HEK293 (cell line): ENCODE measurements around the gene MAPK12.

Experiments used
- REPIN1 ChIP-seq: fragments of 450-650 bp; formaldehyde crosslinking; IDR thresholded peaks from 2 replicates; pipeline ENCODE4 v1.5.1; 2017; ENCODE audit warnings: missing biosample characterization, missing genetic modification characterization, low read depth
- SALL2 ChIP-seq: fragments of 450-650 bp; formaldehyde crosslinking; IDR thresholded peaks from 2 replicates; pipeline ENCODE4 v1.5.0; 2017; ENCODE audit warnings: missing biosample characterization, mild to moderate bottlenecking, missing genetic modification characterization, borderline replicate concordance
- ZNF202 ChIP-seq: fragments of 450-650 bp; formaldehyde crosslinking; IDR thresholded peaks from 2 replicates; pipeline ENCODE4 v1.5.1; 2016; ENCODE audit warnings: missing biosample characterization, missing genetic modification characterization, borderline replicate concordance
- ZNF302 ChIP-seq: fragments of 450-650 bp; formaldehyde crosslinking; IDR thresholded peaks from 2 replicates; pipeline ENCODE4 v1.5.1; 2016; ENCODE audit warnings: missing biosample characterization, missing genetic modification characterization, low read depth
- ZNF335 ChIP-seq: fragments of 450-650 bp; formaldehyde crosslinking; conservative IDR thresholded peaks from 2 replicates; pipeline ENCODE4 v1.5.1; 2016; ENCODE audit warnings: missing biosample characterization, missing genetic modification characterization
- ZNF529 ChIP-seq: fragments of 450-650 bp; formaldehyde crosslinking; IDR thresholded peaks from 2 replicates; pipeline ENCODE4 v1.5.1; 2017; ENCODE audit warnings: missing genetic modification characterization, missing biosample characterization; ENCODE audit not compliant: insufficient replicate concordance
- ZNF585B ChIP-seq: fragments of 450-650 bp; formaldehyde crosslinking; IDR thresholded peaks from 2 replicates; pipeline ENCODE4 v1.5.1; 2016; ENCODE audit warnings: missing biosample characterization, missing genetic modification characterization
- TF ChIP-seq, protein P1 (sequence below): fragments of 450-650 bp; formaldehyde crosslinking; IDR thresholded peaks from 2 replicates; pipeline ENCODE4 v1.5.1; 2016; ENCODE audit warnings: missing biosample characterization, missing genetic modification characterization, borderline replicate concordance
- TF ChIP-seq, protein P2 (sequence below): sonication (generic); formaldehyde crosslinking; IDR thresholded peaks from 2 replicates; pipeline ENCODE4 v1.8.1; 2022; ENCODE audit warnings: mild to moderate bottlenecking, moderate library complexity, missing genetic modification reagents
- TF ChIP-seq, protein P3 (sequence below): fragments of 450-650 bp; formaldehyde crosslinking; conservative IDR thresholded peaks from 2 replicates; pipeline ENCODE4 v1.5.1; 2016; ENCODE audit warnings: low read depth, missing biosample characterization, missing genetic modification characterization
- TF ChIP-seq, protein P4 (sequence below): fragments of 450-650 bp; formaldehyde crosslinking; IDR thresholded peaks from 2 replicates; pipeline ENCODE4 v1.5.1; 2016; ENCODE audit warnings: missing biosample characterization, missing genetic modification characterization

DNA sequence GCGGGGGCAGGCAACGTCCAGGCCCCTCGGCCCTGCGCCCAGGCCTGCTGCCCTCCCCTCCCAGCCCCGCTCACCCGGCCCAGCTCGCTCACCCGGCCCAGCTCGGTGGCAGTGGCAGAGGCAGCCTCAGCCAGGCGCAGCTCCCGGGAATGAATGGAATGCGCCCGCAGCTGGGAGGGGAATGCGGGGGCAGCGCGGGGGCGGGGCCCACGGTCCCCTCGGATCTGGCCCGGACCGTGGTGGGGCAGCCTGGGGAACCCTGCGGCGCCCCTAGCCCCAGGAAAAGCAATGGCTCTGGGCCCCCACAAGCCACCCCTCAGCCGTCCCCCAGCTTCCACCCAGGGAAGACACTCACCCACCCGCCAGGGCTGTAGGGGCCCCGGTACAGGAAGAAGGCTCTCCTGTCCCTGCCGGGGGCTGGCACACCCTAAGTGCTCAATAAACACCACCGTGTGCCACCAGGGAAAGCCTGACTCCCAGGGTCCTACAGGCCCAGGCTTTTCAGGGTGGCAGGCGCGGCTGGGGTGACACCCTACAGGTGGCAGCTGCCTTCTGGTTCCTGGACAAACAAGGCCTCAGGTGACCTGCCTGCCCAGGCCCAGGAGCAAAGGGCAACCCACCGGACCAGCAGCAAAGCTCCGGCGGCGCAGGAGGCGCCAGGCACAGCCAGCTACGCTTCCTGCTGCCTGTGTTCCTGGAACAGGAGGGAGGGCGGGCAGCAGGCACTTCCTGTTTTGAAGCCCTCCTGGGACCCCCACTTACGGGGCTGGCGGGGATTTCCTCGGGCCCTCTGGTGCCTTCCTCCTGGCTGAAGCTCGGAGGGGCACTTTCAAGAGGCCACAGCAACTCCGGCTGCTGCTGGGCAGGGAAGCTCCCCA lies 32.2 kb upstream of the MAPK12 start:
- TF ChIP-seq, protein P1, sequence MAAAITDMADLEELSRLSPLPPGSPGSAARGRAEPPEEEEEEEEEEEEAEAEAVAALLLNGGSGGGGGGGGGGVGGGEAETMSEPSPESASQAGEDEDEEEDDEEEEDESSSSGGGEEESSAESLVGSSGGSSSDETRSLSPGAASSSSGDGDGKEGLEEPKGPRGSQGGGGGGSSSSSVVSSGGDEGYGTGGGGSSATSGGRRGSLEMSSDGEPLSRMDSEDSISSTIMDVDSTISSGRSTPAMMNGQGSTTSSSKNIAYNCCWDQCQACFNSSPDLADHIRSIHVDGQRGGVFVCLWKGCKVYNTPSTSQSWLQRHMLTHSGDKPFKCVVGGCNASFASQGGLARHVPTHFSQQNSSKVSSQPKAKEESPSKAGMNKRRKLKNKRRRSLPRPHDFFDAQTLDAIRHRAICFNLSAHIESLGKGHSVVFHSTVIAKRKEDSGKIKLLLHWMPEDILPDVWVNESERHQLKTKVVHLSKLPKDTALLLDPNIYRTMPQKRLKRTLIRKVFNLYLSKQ (tag by site-specific recombination): no peak
- TF ChIP-seq ZNF585B (tag by site-specific recombination): no peak
- TF ChIP-seq, protein P2, sequence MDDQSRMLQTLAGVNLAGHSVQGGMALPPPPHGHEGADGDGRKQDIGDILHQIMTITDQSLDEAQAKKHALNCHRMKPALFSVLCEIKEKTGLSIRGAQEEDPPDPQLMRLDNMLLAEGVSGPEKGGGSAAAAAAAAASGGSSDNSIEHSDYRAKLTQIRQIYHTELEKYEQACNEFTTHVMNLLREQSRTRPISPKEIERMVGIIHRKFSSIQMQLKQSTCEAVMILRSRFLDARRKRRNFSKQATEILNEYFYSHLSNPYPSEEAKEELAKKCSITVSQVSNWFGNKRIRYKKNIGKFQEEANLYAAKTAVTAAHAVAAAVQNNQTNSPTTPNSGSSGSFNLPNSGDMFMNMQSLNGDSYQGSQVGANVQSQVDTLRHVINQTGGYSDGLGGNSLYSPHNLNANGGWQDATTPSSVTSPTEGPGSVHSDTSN (CRISPR knock-in tag): no peak
- TF ChIP-seq, protein P3, sequence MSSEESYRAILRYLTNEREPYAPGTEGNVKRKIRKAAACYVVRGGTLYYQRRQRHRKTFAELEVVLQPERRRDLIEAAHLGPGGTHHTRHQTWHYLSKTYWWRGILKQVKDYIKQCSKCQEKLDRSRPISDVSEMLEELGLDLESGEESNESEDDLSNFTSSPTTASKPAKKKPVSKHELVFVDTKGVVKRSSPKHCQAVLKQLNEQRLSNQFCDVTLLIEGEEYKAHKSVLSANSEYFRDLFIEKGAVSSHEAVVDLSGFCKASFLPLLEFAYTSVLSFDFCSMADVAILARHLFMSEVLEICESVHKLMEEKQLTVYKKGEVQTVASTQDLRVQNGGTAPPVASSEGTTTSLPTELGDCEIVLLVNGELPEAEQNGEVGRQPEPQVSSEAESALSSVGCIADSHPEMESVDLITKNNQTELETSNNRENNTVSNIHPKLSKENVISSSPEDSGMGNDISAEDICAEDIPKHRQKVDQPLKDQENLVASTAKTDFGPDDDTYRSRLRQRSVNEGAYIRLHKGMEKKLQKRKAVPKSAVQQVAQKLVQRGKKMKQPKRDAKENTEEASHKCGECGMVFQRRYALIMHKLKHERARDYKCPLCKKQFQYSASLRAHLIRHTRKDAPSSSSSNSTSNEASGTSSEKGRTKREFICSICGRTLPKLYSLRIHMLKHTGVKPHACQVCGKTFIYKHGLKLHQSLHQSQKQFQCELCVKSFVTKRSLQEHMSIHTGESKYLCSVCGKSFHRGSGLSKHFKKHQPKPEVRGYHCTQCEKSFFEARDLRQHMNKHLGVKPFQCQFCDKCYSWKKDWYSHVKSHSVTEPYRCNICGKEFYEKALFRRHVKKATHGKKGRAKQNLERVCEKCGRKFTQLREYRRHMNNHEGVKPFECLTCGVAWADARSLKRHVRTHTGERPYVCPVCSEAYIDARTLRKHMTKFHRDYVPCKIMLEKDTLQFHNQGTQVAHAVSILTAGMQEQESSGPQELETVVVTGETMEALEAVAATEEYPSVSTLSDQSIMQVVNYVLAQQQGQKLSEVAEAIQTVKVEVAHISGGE (tag by site-specific recombination): no peak
- no peak for TF ChIP-seq ZNF202 (tag by site-specific recombination)
- no peak for TF ChIP-seq ZNF302 (tag by site-specific recombination)
- TF ChIP-seq SALL2 (tag by site-specific recombination): no peak
- no peak for TF ChIP-seq ZNF335
- no peak for TF ChIP-seq ZNF529 (tag by site-specific recombination)
- no peak for TF ChIP-seq REPIN1 (tag by site-specific recombination)
- TF ChIP-seq, protein P4, sequence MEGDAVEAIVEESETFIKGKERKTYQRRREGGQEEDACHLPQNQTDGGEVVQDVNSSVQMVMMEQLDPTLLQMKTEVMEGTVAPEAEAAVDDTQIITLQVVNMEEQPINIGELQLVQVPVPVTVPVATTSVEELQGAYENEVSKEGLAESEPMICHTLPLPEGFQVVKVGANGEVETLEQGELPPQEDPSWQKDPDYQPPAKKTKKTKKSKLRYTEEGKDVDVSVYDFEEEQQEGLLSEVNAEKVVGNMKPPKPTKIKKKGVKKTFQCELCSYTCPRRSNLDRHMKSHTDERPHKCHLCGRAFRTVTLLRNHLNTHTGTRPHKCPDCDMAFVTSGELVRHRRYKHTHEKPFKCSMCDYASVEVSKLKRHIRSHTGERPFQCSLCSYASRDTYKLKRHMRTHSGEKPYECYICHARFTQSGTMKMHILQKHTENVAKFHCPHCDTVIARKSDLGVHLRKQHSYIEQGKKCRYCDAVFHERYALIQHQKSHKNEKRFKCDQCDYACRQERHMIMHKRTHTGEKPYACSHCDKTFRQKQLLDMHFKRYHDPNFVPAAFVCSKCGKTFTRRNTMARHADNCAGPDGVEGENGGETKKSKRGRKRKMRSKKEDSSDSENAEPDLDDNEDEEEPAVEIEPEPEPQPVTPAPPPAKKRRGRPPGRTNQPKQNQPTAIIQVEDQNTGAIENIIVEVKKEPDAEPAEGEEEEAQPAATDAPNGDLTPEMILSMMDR (tag by site-specific recombination): no peak
